ENCODE measurements around the gene PCNX2.
"Not testable (repeated sequence)": the region's sequence is repeated elsewhere in the genome, so short reads cannot be mapped to it uniquely, and the experiment has no call there.

PCNX2 gene

GRCh38 chr1:233114159-233114558, 181.4 kb downstream of the PCNX2 start:
- Histone ChIP-seq H3K27me3 (replicated peaks; ENCODE audit: control insufficient read depth, insufficient read depth, low read length, poor library complexity, severe bottlenecking) (no peaks in the 10 kb centered on the region), H3K4me1 (ENCODE audit: control insufficient read depth, insufficient read depth, low read length, poor library complexity, severe bottlenecking) (no peaks in the 10 kb centered on the region), H3K27ac (ENCODE audit: insufficient read depth, low read length, poor library complexity, severe bottlenecking) (no peak overlapping the region), H3K4me3 (ENCODE audit: insufficient read depth, low read depth, low read length, poor library complexity, severe bottlenecking) (no peak overlapping the region), H3K9me3 (ENCODE audit: control insufficient read depth, low read length) (no peaks in the 10 kb centered on the region), H3K36me3 (ENCODE audit: control insufficient read depth, insufficient read depth, low read length) (peaks cover 14% of the 10 kb centered on the region)
- no peak for DNase-seq

- Histone ChIP-seq H3K27ac (ENCODE audit: insufficient read depth, low read length, poor library complexity, severe bottlenecking) (no peak overlapping the region), H3K9me3 (ENCODE audit: control insufficient read depth, low read length) (no peaks in the 10 kb centered on the region), H3K4me1 (ENCODE audit: control insufficient read depth, insufficient read depth, low read length, poor library complexity, severe bottlenecking) (no peaks in the 10 kb centered on the region), H3K4me3 (ENCODE audit: insufficient read depth, low read depth, low read length, poor library complexity, severe bottlenecking) (no peak overlapping the region), H3K36me3 (ENCODE audit: control insufficient read depth, insufficient read depth, low read length) (peaks cover 20% of the 10 kb centered on the region), H3K27me3 (replicated peaks; ENCODE audit: control insufficient read depth, insufficient read depth, low read length, poor library complexity, severe bottlenecking) (no peaks in the 10 kb centered on the region)
- DNase-seq = no peak
Observed at GRCh38 chr1:233113009-233113879, 182.3 kb downstream of the PCNX2 start.

- H3K36me3 ChIP-seq (ENCODE audit: control insufficient read depth, insufficient read depth, low read length) = peaks cover 22% of the 10 kb centered on the region
- no peaks in the 10 kb centered on the region for H3K9me3 ChIP-seq (ENCODE audit: control insufficient read depth, low read length)
- H3K27ac ChIP-seq (ENCODE audit: insufficient read depth, low read length, poor library complexity, severe bottlenecking) = no peak overlapping the region
- H3K27me3 ChIP-seq (replicated peaks; ENCODE audit: control insufficient read depth, insufficient read depth, low read length, poor library complexity, severe bottlenecking) = no peaks in the 10 kb centered on the region
- no peak overlapping the region for H3K4me3 ChIP-seq (ENCODE audit: insufficient read depth, low read depth, low read length, poor library complexity, severe bottlenecking)
- no peak for DNase-seq
- no peaks in the 10 kb centered on the region for H3K4me1 ChIP-seq (ENCODE audit: control insufficient read depth, insufficient read depth, low read length, poor library complexity, severe bottlenecking)
Observed at GRCh38 chr1:233112186-233113008, 183.1 kb downstream of the PCNX2 start.

GRCh38 chr1:233111731-233112130, 183.8 kb downstream of the PCNX2 start:
- Histone ChIP-seq H3K9me3 (ENCODE audit: control insufficient read depth, low read length) (no peaks in the 10 kb centered on the region), H3K27me3 (replicated peaks; ENCODE audit: control insufficient read depth, insufficient read depth, low read length, poor library complexity, severe bottlenecking) (no peaks in the 10 kb centered on the region), H3K36me3 (ENCODE audit: control insufficient read depth, insufficient read depth, low read length) (peaks cover 22% of the 10 kb centered on the region), H3K4me3 (ENCODE audit: insufficient read depth, low read depth, low read length, poor library complexity, severe bottlenecking) (no peak overlapping the region), H3K27ac (ENCODE audit: insufficient read depth, low read length, poor library complexity, severe bottlenecking) (no peak overlapping the region), H3K4me1 (ENCODE audit: control insufficient read depth, insufficient read depth, low read length, poor library complexity, severe bottlenecking) (no peaks in the 10 kb centered on the region)
- DNase-seq = no peak

GRCh38 chr1:233109096-233109495, 186.4 kb downstream of the PCNX2 start:
- DNase-seq = no peak
- Histone ChIP-seq H3K36me3 (ENCODE audit: control insufficient read depth, insufficient read depth, low read length) (peaks cover 15% of the 10 kb centered on the region), H3K4me3 (ENCODE audit: insufficient read depth, low read depth, low read length, poor library complexity, severe bottlenecking) (no peak overlapping the region), H3K4me1 (ENCODE audit: control insufficient read depth, insufficient read depth, low read length, poor library complexity, severe bottlenecking) (no peaks in the 10 kb centered on the region), H3K27me3 (replicated peaks; ENCODE audit: control insufficient read depth, insufficient read depth, low read length, poor library complexity, severe bottlenecking) (no peaks in the 10 kb centered on the region), H3K27ac (ENCODE audit: insufficient read depth, low read length, poor library complexity, severe bottlenecking) (no peak overlapping the region), H3K9me3 (ENCODE audit: control insufficient read depth, low read length) (no peaks in the 10 kb centered on the region)

- H3K4me3 ChIP-seq (ENCODE audit: insufficient read depth, low read depth, low read length, poor library complexity, severe bottlenecking); H3K4me1 ChIP-seq (ENCODE audit: control insufficient read depth, insufficient read depth, low read length, poor library complexity, severe bottlenecking); H3K27me3 ChIP-seq (replicated peaks; ENCODE audit: control insufficient read depth, insufficient read depth, low read length, poor library complexity, severe bottlenecking); H3K27ac ChIP-seq (ENCODE audit: insufficient read depth, low read length, poor library complexity, severe bottlenecking); H3K9me3 ChIP-seq (ENCODE audit: control insufficient read depth, low read length); DNase-seq: not testable (repeated sequence)
- peaks cover 13% of the 10 kb centered on the region for H3K36me3 ChIP-seq (ENCODE audit: control insufficient read depth, insufficient read depth, low read length)
Observed at GRCh38 chr1:233107716-233108130, 187.8 kb downstream of the PCNX2 start.

- no peaks in the 10 kb centered on the region for H3K9me3 ChIP-seq (ENCODE audit: control insufficient read depth, low read length)
- no peak overlapping the region for H3K4me3 ChIP-seq (ENCODE audit: insufficient read depth, low read depth, low read length, poor library complexity, severe bottlenecking)
- H3K4me1 ChIP-seq (ENCODE audit: control insufficient read depth, insufficient read depth, low read length, poor library complexity, severe bottlenecking) = no peaks in the 10 kb centered on the region
- DNase-seq = no peak
- H3K27ac ChIP-seq (ENCODE audit: insufficient read depth, low read length, poor library complexity, severe bottlenecking) = no peak overlapping the region
- H3K27me3 ChIP-seq (replicated peaks; ENCODE audit: control insufficient read depth, insufficient read depth, low read length, poor library complexity, severe bottlenecking) = no peaks in the 10 kb centered on the region
- peaks cover 13% of the 10 kb centered on the region for H3K36me3 ChIP-seq (ENCODE audit: control insufficient read depth, insufficient read depth, low read length)
Observed at GRCh38 chr1:233107130-233107660, 188.3 kb downstream of the PCNX2 start.

- H3K9me3 ChIP-seq (ENCODE audit: control insufficient read depth, low read length) = no peaks in the 10 kb centered on the region
- no peaks in the 10 kb centered on the region for H3K4me1 ChIP-seq (ENCODE audit: control insufficient read depth, insufficient read depth, low read length, poor library complexity, severe bottlenecking)
- H3K36me3 ChIP-seq (ENCODE audit: control insufficient read depth, insufficient read depth, low read length) = peaks cover 13% of the 10 kb centered on the region
- no peak for DNase-seq
- no peak overlapping the region for H3K4me3 ChIP-seq (ENCODE audit: insufficient read depth, low read depth, low read length, poor library complexity, severe bottlenecking)
- H3K27ac ChIP-seq (ENCODE audit: insufficient read depth, low read length, poor library complexity, severe bottlenecking) = no peak overlapping the region
- no peaks in the 10 kb centered on the region for H3K27me3 ChIP-seq (replicated peaks; ENCODE audit: control insufficient read depth, insufficient read depth, low read length, poor library complexity, severe bottlenecking)
Observed at GRCh38 chr1:233105225-233105624, 190.3 kb downstream of the PCNX2 start.

- Histone ChIP-seq H3K27ac (ENCODE audit: insufficient read depth, low read length, poor library complexity, severe bottlenecking) (no peak overlapping the region), H3K36me3 (ENCODE audit: control insufficient read depth, insufficient read depth, low read length) (peaks cover 3% of the 10 kb centered on the region), H3K9me3 (ENCODE audit: control insufficient read depth, low read length) (no peaks in the 10 kb centered on the region), H3K4me3 (ENCODE audit: insufficient read depth, low read depth, low read length, poor library complexity, severe bottlenecking) (no peak overlapping the region), H3K4me1 (ENCODE audit: control insufficient read depth, insufficient read depth, low read length, poor library complexity, severe bottlenecking) (no peaks in the 10 kb centered on the region), H3K27me3 (replicated peaks; ENCODE audit: control insufficient read depth, insufficient read depth, low read length, poor library complexity, severe bottlenecking) (no peaks in the 10 kb centered on the region)
- DNase-seq = no peak
Observed at GRCh38 chr1:233102341-233102740, 193.2 kb downstream of the PCNX2 start.
